Neural cell (in vitro differentiated cells): Measurements from ENCODE around the gene QPCT.

ENCODE experiments used
- CTCF ChIP-seq: fragments of 450-650 bp; IDR thresholded peaks from 2 replicates; pipeline ENCODE4 v1.5.1; 2014; ENCODE audit warnings: antibody characterized with exemption, mild to moderate bottlenecking, moderate library complexity; ENCODE audit not compliant: poor library complexity, severe bottlenecking
- EP300 ChIP-seq: fragments of 450-650 bp; conservative IDR thresholded peaks from 2 replicates; pipeline ENCODE4 v1.6.1; 2014; ENCODE audit warnings: antibody characterized with exemption, mild to moderate bottlenecking, moderate library complexity; ENCODE audit not compliant: poor library complexity, severe bottlenecking
- EZH2 ChIP-seq: fragments of 200-600, 300-800 bp; shearing (Covaris generic), sonication (generic); IDR thresholded peaks from 2 replicates; pipeline ENCODE4 v1.6.1; 2014; ENCODE audit warnings: antibody characterized with exemption, low read length, borderline replicate concordance, mild to moderate bottlenecking; ENCODE audit not compliant: insufficient read depth, poor library complexity, severe bottlenecking
- TAF1 ChIP-seq: IDR thresholded peaks from 2 replicates; pipeline ENCODE4 v1.6.1; 2012; ENCODE audit warnings: low read depth

DNA sequence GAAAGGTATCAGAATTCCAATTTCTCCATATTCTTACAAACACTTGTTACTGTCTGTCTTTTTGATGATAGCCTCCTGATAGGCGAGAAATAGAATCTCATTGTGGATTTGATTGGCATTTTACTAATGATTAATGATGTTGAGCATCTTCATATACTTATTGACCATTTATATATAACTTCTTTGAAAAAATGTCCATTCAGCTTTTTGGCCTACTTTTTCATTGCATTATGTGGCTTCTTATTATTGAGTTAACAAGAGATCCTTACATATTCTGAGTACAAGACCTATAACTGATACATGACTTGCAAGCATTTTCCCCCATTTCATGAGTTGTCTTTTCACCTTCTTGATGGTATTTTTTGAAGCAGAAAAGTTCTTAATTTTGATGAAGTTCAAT, 54.6 kb downstream of the QPCT start:
- no peak for TF ChIP-seq TAF1
- no peak for TF ChIP-seq CTCF
- no peak for TF ChIP-seq EZH2
- TF ChIP-seq EP300, result no peak
